Esophagus muscularis mucosa (tissue), 4 donors: ENCODE results near the gene SLC29A1. TPM values are rescaled to one million over a fixed set of nuclear protein-coding genes. Genes with fewer than 3 reads are reported as not detected.
"Not testable (repeated sequence)": the region's sequence is repeated elsewhere in the genome, so short reads cannot be mapped to it uniquely, and the experiment has no call there.

Experiments
- DNase-seq: peaks from one replicate; pipeline ENCODE4 v3.0.0-alpha.2; 2017; ENCODE audit errors: extremely low spot score
- H3K27ac ChIP-seq, 4 donors: fragments of 200-600 bp; sonication (generic); replicated peaks in 1 of 4; 1 replicate in 3 of 4; 2 replicates in 1 of 4; pipeline ENCODE4 v1.5.1; 2016 to 2019; ENCODE audit warnings: mild to moderate bottlenecking in 1 of 4
- H3K27me3 ChIP-seq, 4 donors: fragments of 200-600 bp; sonication (generic); one replicate each; pipeline versions ENCODE4 v1.5.1 to v1.6.0; 2016 to 2019
- H3K36me3 ChIP-seq, 4 donors: fragments of 200-600 bp; sonication (generic); one replicate each; pipeline ENCODE4 v1.5.1; 2016 to 2019
- H3K4me1 ChIP-seq, 4 donors: fragments of 200-600 bp; sonication (generic); one replicate each; pipeline ENCODE4 v1.5.1; 2016 to 2019
- H3K4me3 ChIP-seq, 4 donors: fragments of 200-600 bp; sonication (generic); 1 replicate in 2 of 4; 2 replicates in 2 of 4; pipeline ENCODE4 v1.5.1; 2016 to 2019; ENCODE audit warnings: mild to moderate bottlenecking in 4 of 4, moderate library complexity in 1 of 4
- H3K9me3 ChIP-seq, 4 donors: fragments of 200-600 bp; sonication (generic); 1 replicate in 3 of 4; 2 replicates in 1 of 4; pipeline ENCODE4 v1.5.1; 2016 to 2019
- CTCF ChIP-seq, 3 experiments: fragments of 200-600 bp in 2 of 3; fragments of 450-650 bp in 1 of 3; sonication (generic) in 2 of 3; IDR thresholded peaks; one replicate each; pipeline ENCODE4 v1.5.1; 2017 to 2019; ENCODE audit warnings: antibody characterized with exemption in 3 of 3, mild to moderate bottlenecking in 2 of 3, moderate library complexity in 1 of 3
- EP300 ChIP-seq: sonication (generic); formaldehyde crosslinking; IDR thresholded peaks from one replicate; pipeline ENCODE4 v1.6.1; 2017; ENCODE audit warnings: antibody characterized with exemption
- POLR2A ChIP-seq: fragments of 450-650 bp; IDR thresholded peaks from one replicate; pipeline ENCODE4 v1.6.1; 2017; ENCODE audit warnings: antibody characterized with exemption, moderate library complexity, mild to moderate bottlenecking, low read depth
- POLR2AphosphoS5 ChIP-seq, 2 donors: sonication (generic); formaldehyde crosslinking; IDR thresholded peaks; one replicate each; pipeline ENCODE4 v1.6.1; 2017; ENCODE audit warnings: antibody characterized with exemption in 2 of 2
- WGBS: methylation state at CpG from one replicate; pipeline ENCODE4 v1.1.5; 2018; 5-methylcytosine and 5-hydroxymethylcytosine counted together
- intact Hi-C: fragments of 100-400 bp; cut with DNase I; formaldehyde crosslinking; loops from one replicate; pipeline ENCODE4 v1.15.1; 2023
- total RNA-seq, 4 donors: library from RNA; depleted of rRNA; stranded (reverse); fragments of >200 nt; gene quantifications; one replicate each; pipeline versions ENCODE4 v1.1.0 to v1.2.1, GENCODE V29; 2016

SLC29A1 gene
- total RNA-seq, 4 donors from 2014 or later = 68.9 to 159 (median 138) TPM

- Histone ChIP-seq H3K36me3 (no peaks in the 10 kb centered on the region), H3K4me3 (no peak overlapping the region), H3K9me3 (no peaks in the 10 kb centered on the region), H3K27me3 (no peaks in the 10 kb centered on the region), H3K27ac (no peak overlapping the region), H3K4me1 (peaks cover 4 to 18% (median 6%) of the 10 kb centered on the region in 4 donors)
- no peak for DNase-seq
- TF ChIP-seq POLR2AphosphoS5 (IDR thresholded peaks at IDR 0.05) = no peak
- no peak for TF ChIP-seq CTCF (IDR thresholded peaks at IDR 0.05)
- TF ChIP-seq EP300 = no peak
- TF ChIP-seq POLR2A = no peak
- 70% methylated on average over 4 of the region's 4 CpGs for WGBS
- intact Hi-C loops = loop anchor here (5.0 kb wide), 1 partner anchor 38 kb away; the partner anchor contains the start of gene MYMX
These were observed 44.3 kb upstream of the SLC29A1 start for GRCh38 chr6:44179072-44179536.

- intact Hi-C loops = loop anchor here (5.0 kb wide), 1 partner anchor 38 kb away; the partner anchor contains the start of gene MYMX
These were observed 43.7 kb upstream of the SLC29A1 start for GRCh38 chr6:44179648-44180047.

GRCh38 chr6:44180406-44180805, 43.0 kb upstream of the SLC29A1 start:
- H3K27me3 ChIP-seq = no peaks in the 10 kb centered on the region
- TF ChIP-seq EP300 (no peak), POLR2A (no peak), POLR2AphosphoS5 (IDR thresholded peaks at IDR 0.05) (no peak), CTCF (IDR thresholded peaks at IDR 0.05) (no peak)
- WGBS = 86% methylated on average over 4 of the region's 4 CpGs

More at GRCh38 chr6:44179648-44180047, 43.7 kb upstream of the SLC29A1 start:
- no peak for DNase-seq
- H3K4me1 ChIP-seq = peaks cover 4 to 18% (median 6%) of the 10 kb centered on the region in 4 donors
- 88% methylated on average over 7 of the region's 7 CpGs for WGBS
- no peak overlapping the region for H3K27ac ChIP-seq
- H3K36me3 ChIP-seq = no peaks in the 10 kb centered on the region
- TF ChIP-seq POLR2A (no peak), EP300 (no peak), CTCF (IDR thresholded peaks at IDR 0.05) (no peak), POLR2AphosphoS5 (IDR thresholded peaks at IDR 0.05) (no peak)
- no peak overlapping the region for H3K4me3 ChIP-seq
- no peaks in the 10 kb centered on the region for H3K27me3 ChIP-seq
- H3K9me3 ChIP-seq = no peaks in the 10 kb centered on the region

GRCh38 chr6:44180886-44181285, 42.5 kb upstream of the SLC29A1 start:
- no peaks in the 10 kb centered on the region for H3K9me3 ChIP-seq
- H3K4me3 ChIP-seq = no peak overlapping the region
- H3K27ac ChIP-seq = no peak overlapping the region
- no peak for DNase-seq
- TF ChIP-seq EP300 = no peak
- no peak for TF ChIP-seq POLR2A
- TF ChIP-seq CTCF (IDR thresholded peaks at IDR 0.05) = no peak
- TF ChIP-seq POLR2AphosphoS5 (IDR thresholded peaks at IDR 0.05) = no peak
- peaks cover 4 to 20% (median 7%) of the 10 kb centered on the region in 4 donors for H3K4me1 ChIP-seq
- H3K27me3 ChIP-seq = no peaks in the 10 kb centered on the region
- no peaks in the 10 kb centered on the region for H3K36me3 ChIP-seq
- intact Hi-C loops = no loop called here
- 100% methylated on average over 4 of the region's 4 CpGs for WGBS

More at GRCh38 chr6:44180406-44180805, 43.0 kb upstream of the SLC29A1 start:
- DNase-seq = no peak
- Histone ChIP-seq H3K4me1 (peaks cover 4 to 18% (median 6%) of the 10 kb centered on the region in 4 donors), H3K4me3 (no peak overlapping the region), H3K27ac (no peak overlapping the region), H3K36me3 (no peaks in the 10 kb centered on the region), H3K9me3 (no peaks in the 10 kb centered on the region)
- intact Hi-C loops = no loop called here

- H3K27ac ChIP-seq, H3K9me3 ChIP-seq, DNase-seq, H3K27me3 ChIP-seq, H3K36me3 ChIP-seq, intact Hi-C loops, H3K4me3 ChIP-seq: not testable (repeated sequence)
- H3K4me1 ChIP-seq = peaks cover 4 to 23% (median 7%) of the 10 kb centered on the region in 4 donors
These were observed 41.6 kb upstream of the SLC29A1 start for GRCh38 chr6:44181784-44182183.
